Measurements from ENCODE around the gene RXRA. TPM values are rescaled to one million over a fixed set of nuclear protein-coding genes. Genes with fewer than 3 reads are reported as not detected.

Gene RXRA
- total RNA-seq, 1 donor = 26.4 TPM

DNA sequence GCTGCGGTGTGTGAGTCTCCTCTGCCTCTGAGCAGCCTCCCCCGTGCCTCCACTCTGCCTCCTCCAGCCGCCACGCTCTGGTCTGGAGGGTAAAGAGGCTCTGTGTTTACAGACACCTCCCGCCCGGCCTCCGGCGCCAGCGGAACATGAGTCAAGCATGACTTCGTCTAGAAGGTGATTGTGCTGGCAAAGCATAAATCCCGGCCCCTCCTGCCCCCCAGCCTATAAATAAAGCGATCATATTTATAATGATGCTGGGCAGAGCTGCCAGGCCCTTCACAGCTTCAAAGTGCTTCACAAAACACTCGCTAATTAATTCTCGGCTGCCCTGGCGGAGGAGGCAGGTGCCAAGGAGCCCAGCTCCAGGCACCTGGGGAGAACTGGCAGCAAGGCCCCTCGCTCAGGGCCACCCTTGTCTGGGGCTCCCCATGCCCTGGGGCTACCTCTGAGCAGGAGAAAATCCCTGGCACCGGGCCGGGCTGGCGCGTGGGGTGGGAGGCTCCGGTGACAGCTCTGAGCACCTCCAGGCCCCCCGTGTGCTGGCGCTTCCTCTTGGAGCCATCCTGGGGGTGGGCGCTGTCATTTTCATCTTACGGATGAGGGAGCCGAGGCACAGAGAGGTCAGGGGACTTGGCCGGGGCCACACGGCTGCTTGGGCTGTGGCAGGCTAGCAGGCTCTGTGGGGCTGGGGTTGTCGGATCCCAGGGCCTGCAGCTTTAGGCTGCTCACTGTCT, 87.8 kb downstream of the RXRA start:
- Histone ChIP-seq H4K20me1 (ENCODE audit: insufficient read depth, low read length) (peaks cover 31% of the 10 kb centered on the region), H3K27ac (ENCODE audit: low read depth, low read length) (peak overlapping the region; percentile 75), H3K36me3 (ENCODE audit: insufficient read depth, low read length) (peaks cover 14% of the 10 kb centered on the region), H3K27me3 (ENCODE audit: insufficient read depth, low read length) (no peaks in the 10 kb centered on the region), H3K4me2 (ENCODE audit: insufficient read depth, low read length) (peak overlapping the region; percentile 64), H3K79me2 (ENCODE audit: insufficient read depth, low read length) (peaks cover 24% of the 10 kb centered on the region), H3K4me3 (ENCODE audit: insufficient read depth, low read length) (no peak overlapping the region), H2AFZ (ENCODE audit: low read length) (no peak overlapping the region), H3K9me3 (ENCODE audit: low read depth, low read length) (no peaks in the 10 kb centered on the region), H3K4me1 (ENCODE audit: insufficient read depth, low read length) (peaks cover 17% of the 10 kb centered on the region)
- TF ChIP-seq, protein P1, sequence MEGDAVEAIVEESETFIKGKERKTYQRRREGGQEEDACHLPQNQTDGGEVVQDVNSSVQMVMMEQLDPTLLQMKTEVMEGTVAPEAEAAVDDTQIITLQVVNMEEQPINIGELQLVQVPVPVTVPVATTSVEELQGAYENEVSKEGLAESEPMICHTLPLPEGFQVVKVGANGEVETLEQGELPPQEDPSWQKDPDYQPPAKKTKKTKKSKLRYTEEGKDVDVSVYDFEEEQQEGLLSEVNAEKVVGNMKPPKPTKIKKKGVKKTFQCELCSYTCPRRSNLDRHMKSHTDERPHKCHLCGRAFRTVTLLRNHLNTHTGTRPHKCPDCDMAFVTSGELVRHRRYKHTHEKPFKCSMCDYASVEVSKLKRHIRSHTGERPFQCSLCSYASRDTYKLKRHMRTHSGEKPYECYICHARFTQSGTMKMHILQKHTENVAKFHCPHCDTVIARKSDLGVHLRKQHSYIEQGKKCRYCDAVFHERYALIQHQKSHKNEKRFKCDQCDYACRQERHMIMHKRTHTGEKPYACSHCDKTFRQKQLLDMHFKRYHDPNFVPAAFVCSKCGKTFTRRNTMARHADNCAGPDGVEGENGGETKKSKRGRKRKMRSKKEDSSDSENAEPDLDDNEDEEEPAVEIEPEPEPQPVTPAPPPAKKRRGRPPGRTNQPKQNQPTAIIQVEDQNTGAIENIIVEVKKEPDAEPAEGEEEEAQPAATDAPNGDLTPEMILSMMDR (IDR thresholded peaks at IDR 0.05; ENCODE audit: extremely low read depth, low read depth, low read length) = no peak
- DNase-seq (ENCODE audit: insufficient read length, low spot score, missing footprints) = peak; percentile 100

DNA sequence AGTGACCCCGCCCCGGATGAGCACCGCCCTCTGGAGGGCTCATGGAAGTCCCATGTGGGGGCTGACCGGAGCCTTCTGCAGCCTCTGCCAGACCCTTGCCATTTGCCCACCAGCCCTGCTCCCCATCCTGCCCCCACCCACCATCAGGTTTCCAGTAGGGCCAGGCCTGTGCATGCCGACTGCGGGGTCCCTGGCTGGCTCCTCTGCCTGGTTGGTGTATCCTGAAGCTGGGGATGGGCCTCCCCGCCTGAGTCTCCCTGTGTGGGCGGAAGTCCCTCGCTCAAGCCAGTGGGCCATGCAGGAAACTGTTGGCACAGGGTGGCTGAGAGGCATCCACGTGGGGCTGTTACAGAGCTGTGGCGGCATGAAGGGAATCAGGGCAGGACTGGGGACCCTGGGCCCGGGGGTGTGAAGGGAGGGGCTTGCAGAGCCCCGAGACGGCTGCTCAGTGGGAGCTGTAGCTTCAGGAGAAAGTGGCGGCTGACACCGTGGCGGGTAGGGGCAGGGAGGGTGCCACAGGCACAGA, 88.7 kb downstream of the RXRA start:
- TF ChIP-seq, protein P1 (IDR thresholded peaks at IDR 0.05; ENCODE audit: extremely low read depth, low read depth, low read length) = no peak
- peaks cover 37% of the 10 kb centered on the region for H4K20me1 ChIP-seq (ENCODE audit: insufficient read depth, low read length)
- no peak overlapping the region for H3K4me2 ChIP-seq (ENCODE audit: insufficient read depth, low read length)

DNA sequence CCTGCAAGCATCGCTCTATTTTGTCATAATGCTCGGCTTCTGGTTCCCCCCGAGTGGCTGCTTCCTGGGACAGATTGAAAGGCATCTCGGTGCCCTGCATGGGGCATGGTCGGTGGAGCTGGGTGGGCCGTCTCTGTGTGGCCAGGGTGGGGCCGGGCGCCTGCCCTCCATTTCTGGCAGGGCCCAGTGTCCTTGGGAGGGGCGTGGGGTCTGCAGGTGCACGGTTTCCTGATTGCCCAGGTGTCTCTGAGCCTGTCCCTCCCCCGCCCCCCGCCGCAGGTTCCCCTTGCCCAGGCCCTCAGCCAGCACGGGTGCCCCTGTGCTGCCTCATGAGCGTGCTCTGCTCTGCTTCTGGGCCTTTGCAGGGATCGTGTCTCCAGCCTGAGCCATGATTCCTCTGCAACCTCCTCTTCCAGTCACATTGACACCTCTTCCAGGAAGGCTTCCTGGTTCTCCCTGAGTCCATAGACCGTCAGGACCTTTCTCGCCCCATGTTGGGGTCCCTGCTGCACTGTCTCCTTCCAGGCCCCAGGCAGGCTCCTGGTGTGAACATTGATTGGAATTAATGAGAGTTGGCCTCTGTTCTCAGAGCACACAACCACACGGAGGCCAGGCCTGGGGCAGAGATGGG, 90.2 kb downstream of the RXRA start:
- Histone ChIP-seq H3K36me3 (ENCODE audit: insufficient read depth, low read length) (peaks cover 28% of the 10 kb centered on the region), H3K4me1 (ENCODE audit: insufficient read depth, low read length) (peaks cover 17% of the 10 kb centered on the region), H4K20me1 (ENCODE audit: insufficient read depth, low read length) (peaks cover 44% of the 10 kb centered on the region), H3K27me3 (ENCODE audit: insufficient read depth, low read length) (no peaks in the 10 kb centered on the region), H3K4me2 (ENCODE audit: insufficient read depth, low read length) (no peak overlapping the region), H3K9me3 (ENCODE audit: low read depth, low read length) (no peaks in the 10 kb centered on the region), H2AFZ (ENCODE audit: low read length) (no peak overlapping the region), H3K27ac (ENCODE audit: low read depth, low read length) (no peak overlapping the region), H3K4me3 (ENCODE audit: insufficient read depth, low read length) (no peak overlapping the region), H3K79me2 (ENCODE audit: insufficient read depth, low read length) (peaks cover 21% of the 10 kb centered on the region)
- no peak for DNase-seq (ENCODE audit: insufficient read length, low spot score, missing footprints)
- TF ChIP-seq, protein P1 (IDR thresholded peaks at IDR 0.05; ENCODE audit: extremely low read depth, low read depth, low read length) = no peak

More for the DNA sequence above, 88.7 kb downstream of the RXRA start:
- H3K27me3 ChIP-seq (ENCODE audit: insufficient read depth, low read length) = no peaks in the 10 kb centered on the region
- no peak for DNase-seq (ENCODE audit: insufficient read length, low spot score, missing footprints)
- H2AFZ ChIP-seq (ENCODE audit: low read length) = no peak overlapping the region
- H3K79me2 ChIP-seq (ENCODE audit: insufficient read depth, low read length) = peaks cover 23% of the 10 kb centered on the region
- H3K9me3 ChIP-seq (ENCODE audit: low read depth, low read length) = no peaks in the 10 kb centered on the region
- H3K4me3 ChIP-seq (ENCODE audit: insufficient read depth, low read length) = no peak overlapping the region
- H3K36me3 ChIP-seq (ENCODE audit: insufficient read depth, low read length) = peaks cover 20% of the 10 kb centered on the region
- peaks cover 17% of the 10 kb centered on the region for H3K4me1 ChIP-seq (ENCODE audit: insufficient read depth, low read length)
- no peak overlapping the region for H3K27ac ChIP-seq (ENCODE audit: low read depth, low read length)

DNA sequence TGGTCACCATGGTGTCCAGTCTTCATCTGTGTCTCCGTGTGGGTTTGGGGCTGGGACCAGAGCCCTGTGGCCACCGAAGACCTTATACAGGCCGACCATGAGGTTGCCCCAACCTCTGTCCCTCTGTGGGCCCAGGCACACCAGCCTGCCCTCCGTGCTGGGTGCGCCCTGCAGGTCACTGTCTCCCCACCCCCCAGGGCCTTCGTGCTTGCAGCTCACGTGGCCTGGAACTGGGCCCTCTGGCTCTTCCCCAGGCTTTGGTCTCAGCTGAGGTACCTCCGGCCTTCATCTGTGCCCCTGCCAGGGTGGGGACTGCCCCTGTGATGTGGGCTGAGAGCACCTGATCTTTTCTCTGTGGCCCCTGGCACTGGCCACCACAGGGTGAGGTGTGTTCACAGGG, 92.1 kb downstream of the RXRA start:
- peaks cover 41% of the 10 kb centered on the region for H4K20me1 ChIP-seq (ENCODE audit: insufficient read depth, low read length)
- peaks cover 13% of the 10 kb centered on the region for H3K79me2 ChIP-seq (ENCODE audit: insufficient read depth, low read length)
- H2AFZ ChIP-seq (ENCODE audit: low read length) = no peak overlapping the region
- no peak for DNase-seq (ENCODE audit: insufficient read length, low spot score, missing footprints)
- H3K9me3 ChIP-seq (ENCODE audit: low read depth, low read length) = no peaks in the 10 kb centered on the region
- TF ChIP-seq, protein P1 (IDR thresholded peaks at IDR 0.05; ENCODE audit: extremely low read depth, low read depth, low read length) = no peak
- peaks cover 14% of the 10 kb centered on the region for H3K4me1 ChIP-seq (ENCODE audit: insufficient read depth, low read length)
- H3K27ac ChIP-seq (ENCODE audit: low read depth, low read length) = no peak overlapping the region
- no peak overlapping the region for H3K4me3 ChIP-seq (ENCODE audit: insufficient read depth, low read length)
- H3K27me3 ChIP-seq (ENCODE audit: insufficient read depth, low read length) = no peaks in the 10 kb centered on the region
- H3K36me3 ChIP-seq (ENCODE audit: insufficient read depth, low read length) = peaks cover 38% of the 10 kb centered on the region
- no peak overlapping the region for H3K4me2 ChIP-seq (ENCODE audit: insufficient read depth, low read length)
